ENCODE results near the gene ADAM30.
"Not testable (repeated sequence)": the region's sequence is repeated elsewhere in the genome, so short reads cannot be mapped to it uniquely, and the experiment has no call there.

The ADAM30 gene

DNA sequence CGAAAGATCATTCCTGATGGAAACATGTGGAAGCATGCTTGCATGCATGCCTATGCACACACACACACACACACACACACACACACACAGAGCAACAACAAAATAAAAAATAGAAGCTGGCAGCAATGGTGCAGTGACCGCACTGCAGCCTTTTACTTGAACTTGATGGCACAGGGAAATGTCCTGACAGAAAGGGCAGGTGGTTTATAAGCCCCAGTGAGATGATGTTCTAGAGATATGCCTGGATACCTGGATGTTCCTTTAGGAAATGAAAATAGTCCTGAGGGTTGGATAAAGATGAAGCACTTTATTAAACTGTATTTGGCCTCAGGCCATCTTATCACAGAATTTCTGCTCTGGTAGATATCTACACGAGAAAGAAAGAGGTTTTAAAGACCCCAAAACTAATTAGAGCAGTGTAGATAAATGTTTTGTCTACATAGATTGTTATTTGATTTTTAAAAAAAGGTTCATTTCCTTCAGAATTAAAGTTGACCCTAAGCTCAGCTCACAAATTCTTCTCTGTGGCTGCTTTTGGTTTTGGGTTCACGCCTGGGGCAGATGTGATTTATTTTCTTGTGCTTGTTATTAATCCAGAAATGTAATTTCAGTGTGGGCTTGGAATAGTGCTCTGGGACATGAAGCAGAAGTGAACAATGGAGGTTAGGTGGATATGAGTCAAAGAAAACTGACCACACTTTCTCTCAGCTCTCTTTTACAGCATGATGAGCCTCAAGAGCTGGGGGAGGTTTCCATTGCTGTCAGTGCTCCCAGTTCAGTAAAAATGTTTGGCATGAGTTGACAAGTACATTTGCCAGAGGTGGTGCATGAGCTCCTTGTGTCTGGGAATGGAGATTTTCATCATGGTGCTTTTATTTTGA is 22.9 kb downstream of the ADAM30 start:
- no peak for DNase-seq

DNA sequence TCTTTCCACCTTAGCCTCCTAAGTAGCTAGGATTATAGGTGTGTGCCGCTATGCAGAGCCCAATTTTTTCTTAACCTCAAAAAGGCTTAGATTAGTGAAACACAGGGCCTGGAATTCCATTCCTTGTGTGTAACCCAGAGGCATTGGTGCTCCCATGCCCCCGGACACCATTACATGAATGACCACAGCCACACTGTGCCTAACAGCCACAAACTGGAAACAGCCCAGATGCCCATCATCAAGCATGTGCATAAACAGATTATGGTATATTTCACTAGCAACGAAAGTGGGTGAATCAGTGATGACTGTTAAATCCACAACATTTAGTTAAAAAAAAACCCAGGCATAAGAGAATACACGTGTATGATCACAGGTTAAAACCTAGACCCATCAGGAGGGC is 24.4 kb downstream of the ADAM30 start:
- DNase-seq: no peak

- peak; percentile 60 for DNase-seq
These were observed 25.3 kb downstream of the ADAM30 start for GRCh38 chr1:119870917-119871596.

DNA sequence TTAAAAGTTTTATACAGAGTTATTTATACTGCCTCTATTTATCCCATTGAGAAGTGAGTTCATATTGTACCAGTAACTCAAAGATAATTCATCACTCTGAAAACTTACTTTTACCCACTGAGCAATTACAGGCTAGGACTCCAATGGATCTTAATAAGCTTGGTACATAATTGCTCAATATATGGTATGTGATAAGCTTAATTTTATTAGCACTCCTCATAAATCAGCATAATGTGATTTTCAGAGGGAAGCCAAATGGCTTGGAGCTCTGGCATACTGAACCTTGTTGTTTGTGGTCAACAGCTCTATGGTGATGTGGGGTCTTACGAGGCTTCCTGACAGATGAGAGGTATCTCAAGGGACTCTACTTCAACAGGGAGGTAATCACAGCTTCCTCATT is 26.3 kb downstream of the ADAM30 start:
- no peak for DNase-seq

GRCh38 chr1:119868176-119868575 is 28.1 kb downstream of the ADAM30 start:
- DNase-seq: no peak

DNA sequence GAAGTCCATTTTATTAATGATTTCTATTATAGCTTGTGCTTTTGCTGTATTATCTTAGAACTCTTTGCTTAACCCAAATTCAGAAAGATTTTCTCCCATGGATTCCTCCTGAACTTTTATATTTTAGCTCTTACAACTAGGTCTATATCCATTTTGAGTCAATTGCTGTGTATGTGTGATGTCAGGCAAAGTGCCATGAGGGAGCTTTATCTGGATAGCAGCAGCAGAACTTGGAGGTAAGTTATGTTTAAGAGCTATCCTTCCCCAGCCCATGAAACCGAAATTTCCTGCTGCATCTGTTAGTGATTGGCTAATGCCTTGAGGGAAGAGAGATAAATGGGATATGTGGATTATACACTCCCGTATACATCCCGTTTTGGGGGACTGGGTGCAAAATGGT is 29.9 kb downstream of the ADAM30 start:
- no peak for DNase-seq

DNA sequence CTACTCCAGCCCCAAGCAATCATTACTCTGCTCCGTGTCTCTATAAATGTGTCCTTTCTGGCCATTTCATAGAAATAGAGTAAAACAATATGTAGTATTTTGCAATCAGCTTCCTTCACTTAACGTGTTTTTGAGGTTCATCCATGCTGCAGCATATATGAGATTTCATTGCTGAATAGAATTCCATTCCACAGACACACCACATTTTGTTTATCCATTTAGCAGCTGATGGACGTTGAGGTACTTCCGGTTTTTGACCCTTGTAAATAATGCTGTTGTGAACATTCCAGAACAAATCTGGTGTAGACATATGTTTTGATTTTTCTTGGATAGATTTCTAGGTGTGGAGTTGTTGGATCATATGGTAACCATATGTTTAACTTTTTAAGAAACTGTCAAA is 30.7 kb downstream of the ADAM30 start:
- no peak for DNase-seq

DNA sequence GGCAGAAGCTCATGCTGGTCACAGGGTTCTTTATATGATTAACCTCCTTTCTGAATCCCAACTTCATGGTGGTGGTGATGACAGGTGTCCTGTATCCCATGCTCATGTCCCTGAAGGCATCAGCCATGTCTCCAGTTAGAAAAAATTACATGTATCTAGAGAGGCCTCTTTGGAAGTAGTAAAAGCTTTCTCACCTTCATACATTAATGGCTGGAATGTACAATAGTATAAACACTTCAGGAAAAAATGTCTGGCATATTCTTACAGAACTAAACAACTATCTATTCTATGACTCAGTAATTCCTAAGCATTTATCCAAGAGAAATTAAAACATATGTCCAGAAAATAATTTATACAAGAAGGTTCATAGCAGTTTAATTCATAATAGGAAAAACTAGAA is 34.0 kb downstream of the ADAM30 start:
- no peak for DNase-seq

DNA sequence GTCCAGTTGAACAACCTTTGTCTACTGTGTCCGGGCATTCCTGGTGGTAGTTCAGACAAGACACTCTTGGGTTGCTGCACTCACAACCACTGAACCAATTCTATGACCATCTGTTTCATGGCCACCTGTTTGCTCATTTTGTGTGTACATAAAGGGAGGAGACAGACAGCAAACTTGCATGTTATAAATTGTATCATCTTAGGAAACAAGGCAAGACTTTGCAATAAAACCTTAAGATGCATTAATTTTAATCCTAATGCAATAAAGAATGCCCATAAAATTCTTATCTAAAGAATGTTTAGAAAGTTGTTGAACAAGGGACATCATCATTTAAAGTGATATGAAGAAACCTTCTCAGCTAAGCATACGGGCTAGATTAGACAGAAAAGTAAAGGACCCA is 34.8 kb downstream of the ADAM30 start:
- no peak for DNase-seq

DNA sequence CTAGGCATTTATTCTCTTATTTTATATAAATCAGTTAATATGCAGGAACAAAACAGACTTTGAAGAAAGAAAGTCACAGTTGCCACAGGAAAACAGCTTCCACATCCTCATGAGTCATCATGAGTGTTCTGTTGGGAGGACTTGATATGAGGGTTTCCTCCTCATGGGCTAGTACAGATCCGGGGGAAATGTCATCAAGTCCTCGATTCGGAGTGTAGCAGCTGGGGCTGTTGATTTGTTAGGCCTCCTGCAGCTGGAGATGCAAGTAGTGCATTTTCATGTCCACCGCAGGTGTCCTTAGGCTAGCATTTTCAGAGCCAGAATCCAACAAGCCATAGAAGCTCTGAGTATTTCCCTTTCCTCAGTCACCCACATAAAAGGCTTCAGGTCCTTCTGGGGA is 36.7 kb downstream of the ADAM30 start:
- no peak for DNase-seq

GRCh38 chr1:119858556-119859214 is 37.6 kb downstream of the ADAM30 start:
- DNase-seq: not testable (repeated sequence)

DNA sequence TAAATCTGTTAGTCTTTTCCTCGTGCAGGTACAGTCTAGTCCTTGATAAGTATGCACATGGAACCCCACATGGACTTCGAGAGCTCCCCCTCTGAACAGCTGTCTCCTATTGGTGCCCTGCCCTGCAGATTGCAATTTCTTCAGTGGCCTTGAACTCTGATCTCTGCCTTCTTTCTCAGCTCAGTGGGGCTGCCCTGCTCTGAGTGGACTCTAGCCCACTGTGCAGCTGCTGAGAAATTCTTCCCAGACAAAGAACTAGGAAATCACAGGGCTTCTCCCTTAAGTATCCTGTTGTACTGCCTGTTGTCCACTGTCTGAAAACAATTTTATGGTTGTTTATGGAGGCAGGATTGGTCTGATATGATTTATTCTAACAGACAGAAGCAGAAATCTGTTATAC is 38.2 kb downstream of the ADAM30 start:
- DNase-seq: no peak

DNA sequence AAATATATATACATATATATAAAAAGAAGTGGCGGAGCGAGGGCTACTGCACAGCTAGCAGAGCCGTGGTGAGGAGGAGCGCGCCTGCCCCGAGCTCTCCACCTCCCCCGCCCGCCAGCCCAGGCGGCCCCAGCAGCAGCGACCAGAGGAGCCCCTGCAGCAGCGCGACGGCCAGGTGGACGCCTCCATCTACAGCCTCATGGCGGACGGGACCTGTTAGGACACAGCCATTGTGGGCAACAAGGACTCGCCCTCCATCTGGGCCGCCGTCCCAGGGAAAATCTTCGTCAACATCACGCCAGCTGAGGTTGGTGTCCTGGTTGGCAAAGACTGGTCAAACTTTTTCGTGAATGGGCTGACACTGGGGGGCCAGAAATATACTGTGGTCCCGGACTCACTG is 43.2 kb downstream of the ADAM30 start:
- DNase-seq: no peak

- DNase-seq: not testable (repeated sequence)
These were observed 52.1 kb downstream of the ADAM30 start for GRCh38 chr1:119844206-119844605.

All from right kidney (tissue), 1 donor.